ENCODE results near the gene MRE11. TPM values are rescaled to one million over a fixed set of nuclear protein-coding genes. Genes with fewer than 3 reads are reported as not detected.

The MRE11 gene
- polyA plus RNA-seq, 1 experiment: 10.3 TPM

GRCh38 chr11:94500181-94500580, 6.5 kb upstream of the MRE11 start:
- CTCF ChIA-PET: interaction anchor here (4.4 kb wide), 1 partner anchor 605 kb away, joined by 79 read pairs; no protein-coding TSS in a partner anchor
- H3K9me3 ChIP-seq (ENCODE audit: control insufficient read depth, insufficient read depth, low read length): no peaks in the 10 kb centered on the region
- H3K27me3 ChIP-seq (ENCODE audit: control insufficient read depth, insufficient read depth, low read length): no peaks in the 10 kb centered on the region
- H3K27ac ChIP-seq (ENCODE audit: low read depth, low read length): no peak overlapping the region
- H3K4me3 ChIP-seq (ENCODE audit: low read depth, low read length): no peak overlapping the region
- no peak for TF ChIP-seq CTCF (IDR thresholded peaks at IDR 0.05; ENCODE audit: low read depth, low read length)
- POLR2A ChIA-PET: no interaction called here
- DNase-seq (ENCODE audit: low read depth, low spot score): no peak

GRCh38 chr11:94494126-94494680, 559 bp upstream of the MRE11 start:
- Histone ChIP-seq H3K4me3 (ENCODE audit: low read depth, low read length) (peak overlapping the region; percentile 88), H3K27ac (ENCODE audit: low read depth, low read length) (peak overlapping the region; percentile 91), H3K27me3 (ENCODE audit: control insufficient read depth, insufficient read depth, low read length) (no peaks in the 10 kb centered on the region), H3K9me3 (ENCODE audit: control insufficient read depth, insufficient read depth, low read length) (no peaks in the 10 kb centered on the region)
- DNase-seq (ENCODE audit: low read depth, low spot score): no peak
- ChIA-PET POLR2A (no interaction called here), CTCF (interaction anchor here (0.5 to 4.4 kb wide), 2 partner anchors 573 to 599 kb away, joined by 3 to 22 read pairs; no protein-coding TSS in a partner anchor)
- 0 out of 2 replicates have a peak, but pooled peaks have one; percentile 5 for TF ChIP-seq CTCF (IDR thresholded peaks at IDR 0.05; ENCODE audit: low read depth, low read length)

- POLR2A ChIA-PET: no interaction called here
- no peak for TF ChIP-seq CTCF (IDR thresholded peaks at IDR 0.05; ENCODE audit: low read depth, low read length)
- H3K9me3 ChIP-seq (ENCODE audit: control insufficient read depth, insufficient read depth, low read length): no peaks in the 10 kb centered on the region
- H3K4me3 ChIP-seq (ENCODE audit: low read depth, low read length): no peak overlapping the region
- CTCF ChIA-PET: interaction anchor here (0.6 to 1.6 kb wide), 2 partner anchors 18 to 591 kb away, joined by 3 to 9 read pairs; no protein-coding TSS in a partner anchor
- H3K27me3 ChIP-seq (ENCODE audit: control insufficient read depth, insufficient read depth, low read length): no peaks in the 10 kb centered on the region
- H3K27ac ChIP-seq (ENCODE audit: low read depth, low read length): no peak overlapping the region
- DNase-seq (ENCODE audit: low read depth, low spot score): no peak
Measured at GRCh38 chr11:94486068-94486467, 7.6 kb downstream of the MRE11 start.

GRCh38 chr11:94481342-94481741, 12.3 kb downstream of the MRE11 start:
- ChIA-PET POLR2A (no interaction called here), CTCF (no interaction called here)
- Histone ChIP-seq H3K27me3 (ENCODE audit: control insufficient read depth, insufficient read depth, low read length) (no peaks in the 10 kb centered on the region), H3K27ac (ENCODE audit: low read depth, low read length) (no peak overlapping the region), H3K9me3 (ENCODE audit: control insufficient read depth, insufficient read depth, low read length) (no peaks in the 10 kb centered on the region), H3K4me3 (ENCODE audit: low read depth, low read length) (no peak overlapping the region)
- TF ChIP-seq CTCF (IDR thresholded peaks at IDR 0.05; ENCODE audit: low read depth, low read length): no peak
- no peak for DNase-seq (ENCODE audit: low read depth, low spot score)

GRCh38 chr11:94477624-94478023, 16.0 kb downstream of the MRE11 start:
- H3K4me3 ChIP-seq (ENCODE audit: low read depth, low read length): no peak overlapping the region
- H3K27ac ChIP-seq (ENCODE audit: low read depth, low read length): no peak overlapping the region
- TF ChIP-seq CTCF (IDR thresholded peaks at IDR 0.05; ENCODE audit: low read depth, low read length): no peak
- H3K27me3 ChIP-seq (ENCODE audit: control insufficient read depth, insufficient read depth, low read length): no peaks in the 10 kb centered on the region
- ChIA-PET POLR2A (no interaction called here), CTCF (interaction anchor here (0.9 kb wide), 1 partner anchor 582 kb away, joined by 4 read pairs; no protein-coding TSS in a partner anchor)
- no peak for DNase-seq (ENCODE audit: low read depth, low spot score)
- H3K9me3 ChIP-seq (ENCODE audit: control insufficient read depth, insufficient read depth, low read length): no peaks in the 10 kb centered on the region

All from AG04450 (cell line).